HK-2 (cell line): ENCODE data around the gene FMO2.

Experiments
- DNase-seq: peaks from one replicate; pipeline ENCODE4 v3.0.0-alpha.2; 2018; ENCODE audit not compliant: unreplicated experiment

Gene FMO2

DNA sequence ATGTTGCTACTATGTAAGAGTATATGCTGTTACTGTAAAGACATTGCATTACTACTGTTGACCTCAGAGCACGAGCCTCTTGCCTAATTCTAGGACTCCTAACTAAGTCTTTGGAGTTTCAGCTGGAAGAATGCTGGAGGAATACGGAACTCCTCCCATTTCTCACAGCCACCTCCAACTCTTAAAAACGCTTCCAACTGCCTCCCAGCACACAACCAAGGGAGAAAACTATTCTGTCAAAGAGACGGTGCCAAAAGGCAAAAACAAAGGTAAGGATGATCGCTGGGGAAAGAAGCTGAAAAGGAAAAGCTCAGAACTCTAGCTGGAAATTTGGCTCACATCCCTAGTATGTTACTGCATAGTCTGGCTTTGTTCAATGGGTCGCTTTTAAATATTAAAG is at the start of gene FMO2:
TSS of gene FMO2 (plus strand) at position 210 of the 400 bp plus-strand sequence. CDS start 414 bp downstream, outside the sequence.
- DNase-seq, result no peak

DNA sequence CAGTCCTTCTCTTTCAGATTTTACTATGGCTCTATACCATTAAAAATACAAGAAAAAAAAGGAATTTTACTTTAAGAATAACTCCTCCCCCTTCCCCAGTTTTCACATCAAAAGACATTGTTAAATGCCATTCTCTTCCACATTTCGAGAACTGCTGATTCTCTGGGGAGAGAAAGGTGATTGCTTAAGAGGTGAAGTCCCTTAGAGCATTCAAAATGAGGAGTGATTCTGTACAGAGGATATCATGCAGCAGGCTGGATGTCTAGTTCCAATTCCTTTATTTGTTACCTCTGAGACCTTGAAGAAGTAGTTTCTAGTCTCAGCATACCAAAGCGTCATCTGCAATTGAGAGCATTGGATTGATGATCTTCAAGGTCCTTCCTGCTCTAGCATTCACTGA is 47.5 kb upstream of the FMO2 start:
- no peak for DNase-seq

DNA sequence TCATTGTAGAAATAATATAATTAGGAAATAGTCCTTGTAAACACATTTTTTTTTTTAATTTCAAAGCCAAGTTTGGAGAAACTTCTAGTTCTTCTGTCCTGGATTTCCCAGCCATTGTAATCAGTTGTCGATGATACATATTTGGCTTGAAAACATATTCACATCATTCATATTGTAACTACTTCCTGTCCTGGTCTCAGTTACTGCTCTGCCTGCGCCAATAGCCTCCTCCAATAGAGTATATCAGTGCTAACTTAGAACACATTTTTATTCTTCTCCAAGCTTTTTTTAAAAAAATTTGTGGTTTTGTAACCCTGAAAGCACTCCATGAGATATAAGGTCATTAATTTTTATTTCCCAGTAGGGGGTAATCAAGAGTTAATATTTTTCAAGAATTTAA is 46.1 kb upstream of the FMO2 start:
- no peak for DNase-seq

DNA sequence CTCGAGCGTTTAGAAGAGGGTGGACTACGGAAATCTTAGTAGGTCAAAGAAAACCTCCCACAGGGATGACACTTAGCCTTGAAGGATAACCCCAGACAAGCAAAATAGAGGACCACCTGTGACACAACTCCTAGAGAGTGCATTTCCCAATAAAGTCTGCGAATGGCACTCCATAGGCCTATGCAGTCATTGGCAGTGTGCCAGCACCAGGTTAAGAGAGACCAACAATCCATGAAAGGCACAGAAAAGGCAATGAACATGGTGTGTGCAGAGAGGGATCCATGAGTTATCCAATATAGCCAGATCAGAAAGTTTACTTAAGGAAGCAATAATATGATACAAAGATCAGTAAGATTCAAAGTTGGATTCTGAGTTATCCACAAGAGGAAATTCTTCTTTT is 45.2 kb upstream of the FMO2 start:
- no peak for DNase-seq

GRCh38 chr1:171140401-171140800 is 44.7 kb upstream of the FMO2 start:
- no peak for DNase-seq

- no peak for DNase-seq
Observed at GRCh38 chr1:171140956-171141687, 44.0 kb upstream of the FMO2 start.

- DNase-seq, result no peak
Observed at GRCh38 chr1:171141688-171142415, 43.2 kb upstream of the FMO2 start.

DNA sequence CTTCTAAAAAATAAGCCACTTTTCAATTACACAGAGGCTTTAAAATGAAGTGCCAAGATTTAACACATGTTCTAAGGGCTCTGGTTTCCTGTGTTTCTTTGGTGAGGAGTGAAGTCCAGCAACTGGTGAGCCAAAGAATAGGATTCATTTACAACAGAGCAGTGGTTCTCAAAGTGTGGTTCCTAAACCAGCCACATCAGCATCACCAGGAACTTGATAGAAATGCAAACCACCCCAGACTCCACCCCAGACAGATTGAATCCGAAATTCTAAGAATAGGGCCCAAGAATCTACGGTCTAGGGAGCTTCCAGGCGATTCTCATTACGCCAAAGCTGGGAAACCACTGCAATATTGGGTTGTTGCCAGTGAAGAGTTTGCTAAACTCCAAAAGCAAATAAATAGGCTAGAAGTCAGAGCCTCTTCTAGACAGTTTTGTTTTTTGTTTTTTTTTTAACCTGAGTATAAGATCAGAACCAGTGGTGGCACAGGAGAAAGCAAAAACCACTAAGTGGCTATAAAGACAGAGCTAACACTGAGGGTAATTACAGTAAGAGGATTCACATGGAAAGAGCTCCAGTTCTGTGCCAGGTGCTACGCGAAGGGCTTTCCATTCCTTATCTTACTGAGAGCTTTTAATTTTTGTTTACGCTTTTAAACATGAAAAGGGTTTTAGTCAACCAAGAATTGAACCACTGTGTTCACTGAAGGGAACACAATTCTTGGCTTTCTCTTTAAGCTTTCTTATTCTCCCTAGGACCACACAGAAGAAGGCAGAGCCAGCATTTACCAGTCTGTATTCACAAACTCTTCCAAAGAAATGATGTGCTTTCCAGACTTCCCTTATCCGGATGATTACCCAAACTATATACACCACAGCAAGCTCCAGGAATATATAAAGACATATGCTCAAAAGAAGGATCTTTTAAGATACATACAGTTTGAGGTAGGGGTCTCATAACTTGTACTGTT is 42.4 kb upstream of the FMO2 start:
- no peak for DNase-seq

GRCh38 chr1:171150156-171150555 is 34.9 kb upstream of the FMO2 start:
- no peak for DNase-seq

DNA sequence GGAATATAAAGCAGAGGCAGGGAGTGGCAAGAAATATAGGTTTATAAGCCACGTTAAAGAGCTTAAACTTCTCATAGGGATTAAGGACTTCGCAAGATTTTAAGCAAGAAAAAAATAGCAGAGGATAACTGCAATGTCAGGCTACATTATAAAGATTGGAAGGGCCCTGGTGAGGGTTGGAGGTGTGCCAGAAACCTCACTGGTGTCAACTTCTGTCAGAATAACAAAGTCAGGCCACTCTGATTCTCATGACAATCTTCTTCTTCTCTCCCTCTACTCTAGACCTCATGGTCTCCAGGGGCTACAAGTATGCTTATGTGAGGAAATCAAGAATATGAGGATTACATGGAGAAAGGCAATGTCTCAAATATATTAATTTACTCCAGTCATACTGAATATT is 32.6 kb upstream of the FMO2 start:
- no peak for DNase-seq

DNA sequence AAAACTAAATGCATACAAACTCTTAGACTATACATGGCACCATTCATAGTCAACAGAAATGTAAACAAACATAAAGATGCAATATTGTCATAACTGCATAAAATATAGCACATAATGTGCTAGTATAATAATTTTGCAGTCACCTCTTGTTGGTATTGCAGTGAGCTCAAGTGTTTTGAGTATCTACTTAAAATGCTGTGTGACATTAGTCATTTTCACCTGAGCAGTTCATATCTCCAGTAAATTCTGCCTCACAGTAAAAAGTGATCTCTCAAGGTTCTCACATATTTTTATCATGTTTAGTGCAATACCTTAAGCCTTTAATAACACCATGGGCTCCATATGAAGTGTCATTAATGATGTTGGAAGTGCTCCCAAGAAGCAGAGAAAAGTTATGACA is 29.6 kb upstream of the FMO2 start:
- DNase-seq, result no peak

- no peak for DNase-seq
Observed at GRCh38 chr1:171158096-171158495, 27.0 kb upstream of the FMO2 start.

DNA sequence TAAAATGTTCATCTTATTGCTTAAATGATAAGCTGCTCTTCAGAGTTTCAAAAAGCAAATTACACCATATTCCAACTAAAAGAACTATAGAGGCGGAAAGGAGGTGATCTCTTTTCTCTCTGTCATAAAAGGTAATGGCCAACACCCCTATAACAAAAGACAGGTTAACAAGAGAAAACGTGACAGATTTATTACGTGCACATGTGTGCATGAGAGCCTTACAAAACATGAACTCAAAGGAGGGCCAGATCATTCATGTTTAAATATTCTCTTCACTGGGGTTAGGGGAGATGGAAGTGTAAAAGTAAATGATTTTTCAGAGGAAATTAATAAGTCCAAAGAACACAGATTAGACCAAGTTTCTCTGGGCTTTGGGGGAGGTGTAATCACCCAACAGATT is 26.5 kb upstream of the FMO2 start:
- no peak for DNase-seq

DNA sequence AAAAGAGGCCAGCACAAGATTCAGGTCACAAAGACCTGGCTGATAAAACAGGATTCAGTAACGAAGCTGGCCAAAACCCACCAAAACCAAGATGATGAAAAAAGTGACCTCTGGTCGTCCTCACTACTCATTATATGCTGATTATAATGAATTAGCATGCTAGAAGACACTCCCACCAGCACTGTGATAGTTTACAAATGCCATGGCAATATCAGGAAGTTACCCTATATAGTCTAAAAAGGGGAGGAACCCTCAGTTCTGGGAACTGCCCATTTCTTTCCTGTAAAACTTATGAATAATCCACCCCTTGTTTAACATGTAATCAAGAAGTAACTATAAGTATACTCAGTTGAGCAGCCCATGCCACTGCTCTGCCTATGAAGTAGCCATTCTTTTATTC is 26.0 kb upstream of the FMO2 start:
- DNase-seq, result no peak

- no peak for DNase-seq
Observed at GRCh38 chr1:171160211-171160610, 24.9 kb upstream of the FMO2 start.

DNA sequence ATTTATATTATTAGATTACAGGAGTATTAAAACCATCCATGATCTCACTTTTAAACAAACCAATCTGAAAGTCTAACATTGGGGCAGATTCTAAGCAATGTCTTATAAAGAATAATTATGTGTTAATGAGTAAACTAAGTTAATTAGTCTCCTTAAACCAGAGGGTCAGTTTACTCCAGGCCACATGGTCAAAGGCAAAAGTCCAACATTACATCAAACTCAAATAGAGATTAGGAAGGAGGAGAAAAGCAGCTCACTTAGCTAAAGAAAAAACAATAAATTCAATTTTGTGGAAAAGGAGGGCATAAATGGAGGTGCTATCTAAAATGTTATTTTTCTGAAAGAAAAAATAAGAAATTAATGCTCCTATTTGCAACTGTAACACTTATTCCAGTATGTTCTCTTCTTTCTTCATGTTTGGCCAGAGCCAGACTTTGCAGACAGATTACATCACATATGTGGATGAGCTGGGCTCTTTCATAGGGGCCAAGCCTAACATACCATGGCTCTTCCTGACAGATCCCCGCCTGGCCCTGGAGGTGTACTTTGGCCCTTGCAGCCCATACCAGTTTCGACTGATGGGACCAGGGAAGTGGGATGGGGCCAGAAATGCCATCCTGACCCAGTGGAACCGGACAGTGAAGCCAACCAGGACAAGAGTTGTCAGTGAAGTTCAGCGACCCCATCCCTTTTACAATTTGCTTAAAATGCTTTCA is 24.3 kb upstream of the FMO2 start:
- DNase-seq, result no peak

DNA sequence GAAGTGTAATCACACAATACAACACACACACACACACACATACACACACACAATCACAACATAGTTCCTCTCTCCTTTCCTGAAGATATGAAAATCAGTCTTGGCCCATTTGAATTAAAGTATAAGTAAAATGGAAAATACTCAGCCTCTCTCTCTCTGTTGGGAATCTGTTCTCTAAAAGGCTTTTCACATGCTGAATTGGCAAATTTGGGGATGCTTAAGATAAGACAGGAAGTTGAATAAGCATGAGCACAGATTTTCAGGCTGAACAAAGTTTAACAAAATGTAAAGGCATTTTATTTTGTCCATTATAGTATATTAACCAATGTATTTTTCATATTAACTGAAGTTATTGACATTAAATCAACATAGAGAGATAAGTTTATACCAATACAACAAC is 23.7 kb upstream of the FMO2 start:
- DNase-seq, result no peak

GRCh38 chr1:171166361-171166760 is 18.7 kb upstream of the FMO2 start:
- DNase-seq, result no peak

GRCh38 chr1:171167785-171168184 is 17.3 kb upstream of the FMO2 start:
- no peak for DNase-seq

DNA sequence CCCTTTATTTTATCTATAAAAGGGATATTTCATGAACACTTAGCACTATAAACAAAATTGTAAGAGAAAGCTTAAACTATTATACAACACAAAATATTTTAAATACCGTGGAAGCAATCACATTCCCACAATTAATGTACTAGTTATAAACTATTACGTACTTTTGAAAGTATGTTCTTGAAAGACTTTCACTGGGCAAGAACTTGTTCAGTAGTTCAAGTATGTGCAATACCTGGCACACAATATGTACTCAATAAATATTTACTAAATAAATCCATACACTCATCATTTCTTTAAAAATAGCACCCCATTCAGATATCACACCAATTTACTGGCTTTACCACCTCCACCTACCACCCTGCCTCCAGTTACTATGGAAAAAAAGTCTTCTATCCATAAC is 12.6 kb upstream of the FMO2 start:
- DNase-seq, result no peak

- DNase-seq, result no peak
Observed at GRCh38 chr1:171173069-171173468, 12.0 kb upstream of the FMO2 start.
